ENCODE results near the gene PGAP2. TPM values are rescaled to one million over a fixed set of nuclear protein-coding genes. Genes with fewer than 3 reads are reported as not detected.

The PGAP2 gene
- total and polyA plus RNA-seq, 8 donors = 4.7 to 23.8 (median 13.2) TPM

- no peaks in the 10 kb centered on the region for H3K9me3 ChIP-seq
- H3K36me3 ChIP-seq = no peaks in the 10 kb centered on the region
- peaks cover 28 to 44% (median 41%) of the 10 kb centered on the region in 4 donors for H3K4me1 ChIP-seq
- peak; percentile 39 to 75 for DNase-seq
- H3K27ac ChIP-seq = peak overlapping the region; percentile 11 to 99 (median 98)
- WGBS, 5 donors = 56 to 65% (median 62%) methylated on average over 11 of the region's 11 CpGs
- H3K27me3 ChIP-seq = no peaks in the 10 kb centered on the region
- no peak for TF ChIP-seq POLR2AphosphoS5 (IDR thresholded peaks at IDR 0.05)
- TF ChIP-seq POLR2A (IDR thresholded peaks at IDR 0.05) = no peak
- TF ChIP-seq, protein P1, sequence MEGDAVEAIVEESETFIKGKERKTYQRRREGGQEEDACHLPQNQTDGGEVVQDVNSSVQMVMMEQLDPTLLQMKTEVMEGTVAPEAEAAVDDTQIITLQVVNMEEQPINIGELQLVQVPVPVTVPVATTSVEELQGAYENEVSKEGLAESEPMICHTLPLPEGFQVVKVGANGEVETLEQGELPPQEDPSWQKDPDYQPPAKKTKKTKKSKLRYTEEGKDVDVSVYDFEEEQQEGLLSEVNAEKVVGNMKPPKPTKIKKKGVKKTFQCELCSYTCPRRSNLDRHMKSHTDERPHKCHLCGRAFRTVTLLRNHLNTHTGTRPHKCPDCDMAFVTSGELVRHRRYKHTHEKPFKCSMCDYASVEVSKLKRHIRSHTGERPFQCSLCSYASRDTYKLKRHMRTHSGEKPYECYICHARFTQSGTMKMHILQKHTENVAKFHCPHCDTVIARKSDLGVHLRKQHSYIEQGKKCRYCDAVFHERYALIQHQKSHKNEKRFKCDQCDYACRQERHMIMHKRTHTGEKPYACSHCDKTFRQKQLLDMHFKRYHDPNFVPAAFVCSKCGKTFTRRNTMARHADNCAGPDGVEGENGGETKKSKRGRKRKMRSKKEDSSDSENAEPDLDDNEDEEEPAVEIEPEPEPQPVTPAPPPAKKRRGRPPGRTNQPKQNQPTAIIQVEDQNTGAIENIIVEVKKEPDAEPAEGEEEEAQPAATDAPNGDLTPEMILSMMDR (IDR thresholded peaks at IDR 0.05) = no peak
- TF ChIP-seq EP300 (IDR thresholded peaks at IDR 0.05) = no peak
- intact Hi-C loops (cut with DNase I; ENCODE audit: low total_unique reads) = loop anchor here (5.0 kb wide), 1 partner anchor 218 kb away; no protein-coding TSS in a partner anchor
- H3K4me3 ChIP-seq = peak overlapping the region in 2 of 4 donors; percentile 76 to 82
Observed at GRCh38 chr11:3853899-3854659, 45.7 kb downstream of the PGAP2 start.

DNA sequence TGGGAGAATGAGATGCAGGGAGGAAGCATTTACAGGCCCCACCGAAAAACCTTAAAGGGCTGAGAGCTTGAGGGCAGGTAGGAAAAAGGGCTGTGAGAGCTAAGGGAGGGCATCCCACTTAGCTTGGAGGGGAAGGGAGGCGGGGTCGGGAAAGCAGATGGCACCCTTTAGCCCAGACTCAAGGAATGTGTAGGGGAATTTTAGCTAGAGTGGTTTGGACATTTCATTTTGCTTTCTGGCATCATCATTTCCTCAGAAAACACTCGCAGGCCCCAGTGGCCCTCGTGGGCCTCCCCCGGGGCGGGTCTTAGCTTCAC is 46.3 kb downstream of the PGAP2 start:
- TF ChIP-seq POLR2A (IDR thresholded peaks at IDR 0.05) = no peak
- TF ChIP-seq, protein P1 (IDR thresholded peaks at IDR 0.05) = no peak
- no peak for TF ChIP-seq EP300 (IDR thresholded peaks at IDR 0.05)
- no peak for TF ChIP-seq POLR2AphosphoS5 (IDR thresholded peaks at IDR 0.05)
- Histone ChIP-seq H3K4me1 (peaks cover 34 to 49% (median 46%) of the 10 kb centered on the region in 4 donors), H3K36me3 (no peaks in the 10 kb centered on the region), H3K9me3 (no peaks in the 10 kb centered on the region), H3K4me3 (peak overlapping the region; percentile 76 to 90 (median 86)), H3K27ac (peak overlapping the region; percentile 11 to 99 (median 98)), H3K27me3 (no peaks in the 10 kb centered on the region)
- intact Hi-C loops (cut with DNase I; ENCODE audit: low total_unique reads) = loop anchor here (5.0 kb wide), 1 partner anchor 218 kb away; no protein-coding TSS in a partner anchor
- no peak for DNase-seq
- 15 to 27% (median 19%) methylated on average over 4 to 7 of the region's 7 CpGs for WGBS, 5 donors

GRCh38 chr11:3854977-3855807 is 46.8 kb downstream of the PGAP2 start, which contains the start of gene STIM1:
TSS of gene STIM1 (plus strand) at chr11:3855664. CDS start at chr11:3856271, 607 bp downstream.
- H3K36me3 ChIP-seq = no peaks in the 10 kb centered on the region
- H3K9me3 ChIP-seq = no peaks in the 10 kb centered on the region
- H3K4me1 ChIP-seq = peaks cover 39 to 55% (median 52%) of the 10 kb centered on the region in 4 donors
- peak; percentile 95 to 98 for DNase-seq
- H3K4me3 ChIP-seq = peak within 1 kb of the TSS; percentile 76 to 90 (median 86)
- TF ChIP-seq POLR2A (IDR thresholded peaks at IDR 0.05) (peak in 1 of 4 donors; percentile 61), POLR2AphosphoS5 (IDR thresholded peaks at IDR 0.05) (peak; percentile 62 to 90 (median 68)), EP300 (IDR thresholded peaks at IDR 0.05) (no peak)
- TF ChIP-seq, protein P1 (IDR thresholded peaks at IDR 0.05) = peak in 6 of 7 experiments; percentile 93 to 99 (median 97)
- peak within 1 kb of the TSS; percentile 97 to 99 (median 98) for H3K27ac ChIP-seq
- H3K27me3 ChIP-seq = no peaks in the 10 kb centered on the region
- intact Hi-C loops (cut with DNase I; ENCODE audit: low total_unique reads) = loop anchor here (5.0 kb wide), 1 partner anchor 217 kb away; no protein-coding TSS in a partner anchor
- 0 to 1% (median 1%) methylated on average over 21 to 87 of the region's 87 CpGs for WGBS, 5 donors
